Natural killer cell (primary cell): ENCODE measurements around the gene UBE2G2. TPM values are rescaled to one million over a fixed set of nuclear protein-coding genes. Genes with fewer than 3 reads are reported as not detected.

Source experiments
- ATAC-seq, 3 donors: fragments of 150-1000 bp in 2 of 3; fragments of 200-7000 bp in 1 of 3; cut with Tn5 transposase; 1 replicate in 1 of 3; 2 replicates in 2 of 3; pipeline ENCODE4 v1.10.0; 2021; ENCODE audit warnings: mild to moderate bottlenecking in 2 of 3, moderate library complexity in 2 of 3
- DNase-seq, 2 donors: peaks; one replicate each; pipeline versions ENCODE4 v3.0.0 to v3.0.0-alpha.2; 2013 to 2021; ENCODE audit warnings: mixed read lengths in 1 of 2
- H3K27ac ChIP-seq: one replicate; pipeline ENCODE4 v1.5.1; 2013; ENCODE audit warnings: mild to moderate bottlenecking, low read length
- H3K27me3 ChIP-seq: one replicate; pipeline ENCODE4 v1.6.1; 2013; ENCODE audit warnings: low read length; ENCODE audit not compliant: control insufficient read depth, insufficient read depth
- H3K36me3 ChIP-seq: one replicate; pipeline ENCODE4 v1.6.1; 2013; ENCODE audit warnings: low read length; ENCODE audit not compliant: control insufficient read depth, insufficient read depth
- H3K4me1 ChIP-seq: one replicate; pipeline ENCODE4 v1.6.1; 2013; ENCODE audit warnings: low read length; ENCODE audit not compliant: control insufficient read depth, insufficient read depth
- H3K4me3 ChIP-seq: one replicate; pipeline ENCODE4 v1.5.1; 2013; ENCODE audit warnings: low read length
- H3K9me3 ChIP-seq: one replicate; pipeline ENCODE4 v1.6.1; 2013; ENCODE audit warnings: low read length; ENCODE audit not compliant: control insufficient read depth, insufficient read depth
- H3K27ac Mint-ChIP-seq, 2 donors: one replicate each; pipeline ENCODE4 v1.8.0; 2022; ENCODE audit warnings: mild to moderate bottlenecking in 2 of 2, mixed read lengths in 2 of 2, moderate library complexity in 1 of 2
- H3K27me3 Mint-ChIP-seq, 2 donors: one replicate each; pipeline ENCODE4 v1.8.0; 2022; ENCODE audit warnings: low read depth in 2 of 2, mixed read lengths in 2 of 2
- H3K36me3 Mint-ChIP-seq: one replicate; pipeline ENCODE4 v1.8.0; 2022; ENCODE audit warnings: mixed read lengths
- H3K4me1 Mint-ChIP-seq, 2 donors: one replicate each; pipeline ENCODE4 v1.8.0; 2022; ENCODE audit warnings: mixed read lengths in 2 of 2
- H3K4me3 Mint-ChIP-seq: one replicate; pipeline ENCODE4 v1.8.0; 2022; ENCODE audit warnings: mild to moderate bottlenecking, moderate library complexity, mixed read lengths
- H3K9me3 Mint-ChIP-seq, 2 donors: one replicate each; pipeline ENCODE4 v1.8.0; 2022; ENCODE audit warnings: mixed read lengths in 2 of 2
- CTCF ChIP-seq: fragments of 200-600 bp; IDR thresholded peaks from one replicate; pipeline ENCODE4 v1.8.0; 2022; ENCODE audit warnings: antibody characterized with exemption
- WGBS: methylation state at CpG from one replicate; pipeline ENCODE4 v1.1.7; 2013; ENCODE audit warnings: missing lambda C conversion rate; ENCODE audit not compliant: insufficient coverage; 5-methylcytosine and 5-hydroxymethylcytosine counted together
- intact Hi-C: fragments of 100-400 bp; cut with micrococcal nuclease; formaldehyde crosslinking; loops from one replicate; pipeline ENCODE4 v1.14.2; 2022
- total RNA-seq, 4 donors: library from RNA; stranded (reverse); fragments of 120-200 nt in 1 of 4; gene quantifications; one replicate each; pipeline versions ENCODE4 v1.2.3 to v1.2.4, GENCODE V29; 2013 to 2022

UBE2G2 gene
- total RNA-seq, 3 donors from 2014 or later (not counting 1 experiment from before 2014, with no cell fraction given): 89.1 to 109 (median 107) TPM

GRCh38 chr21:44740742-44741141, 60.9 kb downstream of the UBE2G2 start:
- Mint-ChIP-seq H3K4me1 (peaks cover 4 to 6% of the 10 kb centered on the region in 2 donors), H3K9me3 (no peaks in the 10 kb centered on the region), H3K4me3 (no peak overlapping the region), H3K27me3 (peaks cover 0 to 6% of the 10 kb centered on the region in 2 donors), H3K36me3 (no peaks in the 10 kb centered on the region), H3K27ac (no peak overlapping the region)
- no peak for TF ChIP-seq CTCF
- DNase-seq: no peak
- Histone ChIP-seq H3K27me3 (no peaks in the 10 kb centered on the region), H3K27ac (no peak overlapping the region), H3K36me3 (no peaks in the 10 kb centered on the region), H3K4me3 (no peak overlapping the region), H3K4me1 (no peaks in the 10 kb centered on the region), H3K9me3 (peaks cover 10% of the 10 kb centered on the region)
- WGBS: 79% methylated on average over 7 of the region's 7 CpGs
- no peak for ATAC-seq
- intact Hi-C loops: no loop called here

- Histone ChIP-seq H3K27me3 (no peaks in the 10 kb centered on the region), H3K36me3 (no peaks in the 10 kb centered on the region), H3K4me3 (no peak overlapping the region), H3K4me1 (no peaks in the 10 kb centered on the region), H3K27ac (no peak overlapping the region), H3K9me3 (peaks cover 10% of the 10 kb centered on the region)
- Mint-ChIP-seq H3K9me3 (no peaks in the 10 kb centered on the region), H3K4me1 (peaks cover 4 to 6% of the 10 kb centered on the region in 2 donors), H3K27me3 (peaks cover 0 to 3% of the 10 kb centered on the region in 2 donors), H3K4me3 (no peak overlapping the region), H3K36me3 (no peaks in the 10 kb centered on the region), H3K27ac (no peak overlapping the region)
- DNase-seq (no peak), ATAC-seq (no peak)
- WGBS: 94% methylated on average over 1 of the region's 1 CpG
- intact Hi-C loops: no loop called here
- TF ChIP-seq CTCF: no peak
These were observed 62.3 kb downstream of the UBE2G2 start for GRCh38 chr21:44739316-44739715.

- H3K9me3 ChIP-seq: peaks cover 10% of the 10 kb centered on the region
- H3K4me3 Mint-ChIP-seq: no peak overlapping the region
- DNase-seq (no peak), ATAC-seq (no peak)
- H3K27me3 Mint-ChIP-seq: peaks cover 0 to 3% of the 10 kb centered on the region in 2 donors
- no peaks in the 10 kb centered on the region for H3K36me3 Mint-ChIP-seq
- WGBS: 95% methylated on average over 3 of the region's 3 CpGs
- H3K27ac Mint-ChIP-seq: no peak overlapping the region
- TF ChIP-seq CTCF: no peak
- no peaks in the 10 kb centered on the region for H3K36me3 ChIP-seq
- intact Hi-C loops: no loop called here
- no peaks in the 10 kb centered on the region for H3K9me3 Mint-ChIP-seq
- H3K27me3 ChIP-seq: no peaks in the 10 kb centered on the region
- H3K4me1 ChIP-seq: no peaks in the 10 kb centered on the region
- no peak overlapping the region for H3K27ac ChIP-seq
- peaks cover 4 to 6% of the 10 kb centered on the region in 2 donors for H3K4me1 Mint-ChIP-seq
- no peak overlapping the region for H3K4me3 ChIP-seq
These were observed 63.0 kb downstream of the UBE2G2 start for GRCh38 chr21:44738621-44739020.

- Histone ChIP-seq H3K4me1 (no peaks in the 10 kb centered on the region), H3K4me3 (no peak overlapping the region), H3K27ac (no peak overlapping the region), H3K36me3 (no peaks in the 10 kb centered on the region), H3K9me3 (peaks cover 10% of the 10 kb centered on the region), H3K27me3 (no peaks in the 10 kb centered on the region)
- peaks cover 0 to 3% of the 10 kb centered on the region in 2 donors for H3K27me3 Mint-ChIP-seq
- DNase-seq (no peak), ATAC-seq (no peak)
- 82% methylated on average over 3 of the region's 3 CpGs for WGBS
- no peaks in the 10 kb centered on the region for H3K9me3 Mint-ChIP-seq
- H3K27ac Mint-ChIP-seq: no peak overlapping the region
- H3K4me1 Mint-ChIP-seq: peaks cover 4 to 6% of the 10 kb centered on the region in 2 donors
- no peaks in the 10 kb centered on the region for H3K36me3 Mint-ChIP-seq
- intact Hi-C loops: no loop called here
- TF ChIP-seq CTCF: no peak
- no peak overlapping the region for H3K4me3 Mint-ChIP-seq
These were observed 63.8 kb downstream of the UBE2G2 start for GRCh38 chr21:44737706-44738354.
